Endothelial cell of hepatic sinusoid (primary cell): ENCODE results near the gene PAIP2B.
"Not testable (repeated sequence)": the region's sequence is repeated elsewhere in the genome, so short reads cannot be mapped to it uniquely, and the experiment has no call there.

ENCODE experiments used
- in situ Hi-C: cut with HindIII; loops from 2 replicates; pipeline ENCODE4 v1.10.0; 2017; ENCODE audit warnings: low sequenced_read_pairs

Gene PAIP2B

GRCh38 chr2:71226965-71227560 lies at the start of gene PAIP2B:
TSS of gene PAIP2B (minus strand) at chr2:71227103. CDS start at chr2:71202589, 24,514 bp downstream.
- in situ Hi-C loops = no loop called here

GRCh38 chr2:71275939-71276310 lies 49.0 kb upstream of the PAIP2B start:
- in situ Hi-C loops = no loop called here

- in situ Hi-C loops = no loop called here
Observed at GRCh38 chr2:71269511-71270090, 42.7 kb upstream of the PAIP2B start.

- in situ Hi-C loops = no loop called here
Observed at GRCh38 chr2:71263386-71263785, 36.5 kb upstream of the PAIP2B start.

GRCh38 chr2:71261534-71261933 lies 34.6 kb upstream of the PAIP2B start:
- in situ Hi-C loops = no loop called here

- in situ Hi-C loops = no loop called here
Observed at GRCh38 chr2:71256421-71256820, 29.5 kb upstream of the PAIP2B start.

GRCh38 chr2:71254776-71255175 lies 27.9 kb upstream of the PAIP2B start:
- in situ Hi-C loops = no loop called here

GRCh38 chr2:71254078-71254477 lies 27.2 kb upstream of the PAIP2B start:
- in situ Hi-C loops = no loop called here

GRCh38 chr2:71253476-71253875 lies 26.6 kb upstream of the PAIP2B start:
- in situ Hi-C loops = no loop called here

- in situ Hi-C loops = no loop called here
Observed at GRCh38 chr2:71252862-71253261, 26.0 kb upstream of the PAIP2B start.

GRCh38 chr2:71250935-71251334 lies 24.0 kb upstream of the PAIP2B start:
- in situ Hi-C loops = no loop called here

GRCh38 chr2:71244302-71244660 lies 17.4 kb upstream of the PAIP2B start:
- in situ Hi-C loops = no loop called here

GRCh38 chr2:71243634-71244301 lies 16.9 kb upstream of the PAIP2B start:
- in situ Hi-C loops = no loop called here

GRCh38 chr2:71240794-71241193 lies 13.9 kb upstream of the PAIP2B start:
- in situ Hi-C loops = no loop called here

GRCh38 chr2:71238089-71238488 lies 11.2 kb upstream of the PAIP2B start:
- in situ Hi-C loops = no loop called here

GRCh38 chr2:71235930-71236587 lies 9.2 kb upstream of the PAIP2B start:
- in situ Hi-C loops = no loop called here

GRCh38 chr2:71233072-71233471 lies 6.2 kb upstream of the PAIP2B start:
- in situ Hi-C loops = not testable (repeated sequence)

- in situ Hi-C loops = no loop called here
Observed at GRCh38 chr2:71226096-71226964, 573 bp downstream of the PAIP2B start.

- in situ Hi-C loops = no loop called here
Observed at GRCh38 chr2:71224935-71225334, 2.0 kb downstream of the PAIP2B start.

GRCh38 chr2:71224457-71224856 lies 2.4 kb downstream of the PAIP2B start:
- in situ Hi-C loops = no loop called here

GRCh38 chr2:71223767-71224333 lies 3.1 kb downstream of the PAIP2B start:
- in situ Hi-C loops = no loop called here
